HL-60 (cell line): Measurements from ENCODE around the gene SPG11.

Source experiments
- CTCF ChIP-seq: IDR thresholded peaks from one replicate; pipeline ENCODE4 v1.5.1; 2011; ENCODE audit warnings: low read length, control low read depth, inconsistent platforms; ENCODE audit not compliant: insufficient read depth
- GABPA ChIP-seq: IDR thresholded peaks from 2 replicates; pipeline ENCODE4 v1.6.1; 2012; ENCODE audit warnings: low read depth
- REST ChIP-seq: IDR thresholded peaks from 2 replicates; pipeline ENCODE4 v1.6.1; 2012; ENCODE audit warnings: low read depth; ENCODE audit not compliant: insufficient replicate concordance

- TF ChIP-seq CTCF (no peak), GABPA (no peak), REST (no peak)
Observed at GRCh38 chr15:44673639-44674038, 10.2 kb upstream of the SPG11 start.
